ENCODE results near the gene C19orf25.

Gene C19orf25

DNA sequence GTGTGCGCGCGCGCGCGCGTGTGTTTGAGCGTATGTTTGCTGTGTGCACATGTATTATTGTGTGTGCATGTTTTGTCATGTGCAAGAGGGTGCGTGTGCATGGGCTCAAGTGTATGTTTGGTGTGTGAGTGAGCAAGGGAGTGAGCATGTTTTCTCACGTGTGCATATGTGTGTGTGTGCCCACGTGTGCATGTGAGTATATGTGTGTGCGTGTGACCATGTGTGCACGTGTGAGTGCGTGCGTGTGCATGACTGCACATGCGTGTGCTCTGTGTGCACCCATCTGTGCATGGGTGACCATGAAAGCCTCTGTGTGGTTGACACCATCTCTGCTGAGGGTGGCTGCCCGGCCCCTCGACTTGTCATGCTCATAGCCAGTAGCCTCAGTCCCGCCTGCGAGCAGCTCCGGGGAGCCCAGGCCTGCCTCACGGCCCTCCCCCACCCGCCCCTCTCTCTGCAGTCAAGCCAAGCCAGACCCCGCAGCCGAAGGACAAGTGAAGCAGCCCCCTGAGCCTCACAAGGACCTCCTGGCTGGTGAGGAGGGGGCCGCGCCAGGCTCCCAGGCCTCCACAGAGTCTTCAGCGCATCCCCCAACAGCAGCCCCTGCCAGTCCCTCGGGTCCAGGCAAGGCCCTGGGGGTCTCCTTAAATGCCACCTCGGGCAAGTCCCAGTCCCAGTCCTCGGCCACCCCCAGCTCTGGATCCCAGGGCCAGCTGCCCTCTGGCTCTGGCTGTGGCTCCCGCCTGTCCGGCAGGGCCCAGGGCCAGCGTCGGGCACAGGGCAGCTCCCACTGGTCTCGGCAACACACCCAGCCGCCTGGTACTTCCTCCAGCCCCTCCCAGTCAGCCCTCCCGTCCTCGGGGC is 17.9 kb upstream of the C19orf25 start:
- no peak for DNase-seq (ENCODE audit: low read depth in 2 of 3, low spot score in 1 of 3)

DNA sequence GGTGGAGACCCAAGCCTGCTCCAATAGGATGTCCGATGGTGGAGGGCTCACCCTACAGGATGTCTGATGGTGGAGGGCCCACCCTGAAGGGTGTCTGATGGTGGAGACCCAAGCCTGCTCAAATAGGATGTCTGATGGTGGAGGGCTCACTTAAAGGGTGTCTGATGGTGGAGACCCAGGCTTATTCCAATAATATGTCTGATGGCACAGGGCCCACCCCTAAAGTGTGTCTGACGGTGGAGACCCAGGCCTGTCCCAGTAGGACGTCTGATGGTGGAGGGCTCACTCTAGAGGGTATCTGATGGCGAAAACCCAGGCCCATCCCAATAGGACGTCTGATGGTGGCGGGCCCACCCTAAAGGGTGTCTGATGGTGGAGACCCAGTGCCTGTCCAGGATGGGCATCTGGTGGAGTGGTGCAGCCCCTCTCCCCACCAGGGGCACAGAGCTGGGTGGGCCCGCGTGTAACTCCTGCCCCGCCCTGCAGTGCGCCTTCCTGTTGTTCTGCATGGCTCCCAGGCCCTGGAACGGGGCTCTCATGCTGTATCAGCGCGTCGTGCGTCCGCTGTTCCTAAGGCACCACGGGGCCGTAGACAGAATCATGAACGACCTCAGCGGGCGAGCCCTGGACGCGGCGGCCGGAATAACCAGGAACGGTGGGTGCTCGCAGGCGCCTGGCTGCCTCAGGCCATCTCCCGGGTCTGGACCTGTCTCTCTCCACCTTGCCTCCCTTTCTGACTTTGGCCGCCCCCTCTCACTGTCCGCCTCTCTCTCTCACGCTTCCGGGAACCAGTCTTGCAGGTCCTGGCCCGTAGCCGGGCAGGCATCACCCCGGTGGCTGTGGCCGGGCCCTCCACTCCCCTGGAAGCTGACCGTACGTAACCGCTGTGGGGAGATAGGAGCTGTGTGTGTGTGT is 17.0 kb upstream of the C19orf25 start:
- no peak for DNase-seq (ENCODE audit: low read depth in 2 of 3, low spot score in 1 of 3)

DNA sequence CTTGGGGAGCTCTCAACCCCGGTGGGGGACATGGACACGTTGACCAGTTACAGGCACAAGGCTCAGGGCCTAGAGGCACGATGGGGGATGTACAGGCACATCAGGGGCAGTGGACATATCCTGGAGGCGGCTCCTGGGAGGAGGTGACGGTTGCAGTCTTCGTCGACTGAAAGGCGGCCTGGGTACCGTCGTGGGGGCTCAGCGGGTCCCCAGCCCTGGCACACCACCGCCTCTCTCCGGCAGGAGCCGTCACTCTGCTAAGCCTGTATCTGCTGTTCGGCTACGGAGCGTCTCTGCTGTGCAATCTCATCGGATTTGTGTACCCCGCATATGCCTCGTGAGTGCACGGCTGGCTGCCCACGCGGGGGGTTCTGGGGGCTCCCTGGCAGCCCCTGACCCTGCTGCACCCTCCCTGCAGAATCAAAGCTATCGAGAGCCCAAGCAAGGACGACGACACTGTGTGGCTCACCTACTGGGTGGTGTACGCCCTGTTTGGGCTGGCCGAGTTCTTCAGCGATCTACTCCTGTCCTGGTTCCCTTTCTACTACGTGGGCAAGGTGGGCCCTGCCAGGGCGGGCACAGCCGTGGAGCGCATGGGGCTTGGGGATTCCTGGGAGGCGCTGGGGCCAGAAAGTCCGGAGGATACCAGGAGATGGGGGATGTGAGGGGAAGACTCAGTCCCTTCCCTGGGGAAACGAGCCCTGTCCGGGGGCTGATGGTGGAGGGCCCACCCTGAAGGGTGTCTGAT is 16.2 kb upstream of the C19orf25 start:
- no peak for DNase-seq (ENCODE audit: low read depth in 2 of 3, low spot score in 1 of 3)

DNA sequence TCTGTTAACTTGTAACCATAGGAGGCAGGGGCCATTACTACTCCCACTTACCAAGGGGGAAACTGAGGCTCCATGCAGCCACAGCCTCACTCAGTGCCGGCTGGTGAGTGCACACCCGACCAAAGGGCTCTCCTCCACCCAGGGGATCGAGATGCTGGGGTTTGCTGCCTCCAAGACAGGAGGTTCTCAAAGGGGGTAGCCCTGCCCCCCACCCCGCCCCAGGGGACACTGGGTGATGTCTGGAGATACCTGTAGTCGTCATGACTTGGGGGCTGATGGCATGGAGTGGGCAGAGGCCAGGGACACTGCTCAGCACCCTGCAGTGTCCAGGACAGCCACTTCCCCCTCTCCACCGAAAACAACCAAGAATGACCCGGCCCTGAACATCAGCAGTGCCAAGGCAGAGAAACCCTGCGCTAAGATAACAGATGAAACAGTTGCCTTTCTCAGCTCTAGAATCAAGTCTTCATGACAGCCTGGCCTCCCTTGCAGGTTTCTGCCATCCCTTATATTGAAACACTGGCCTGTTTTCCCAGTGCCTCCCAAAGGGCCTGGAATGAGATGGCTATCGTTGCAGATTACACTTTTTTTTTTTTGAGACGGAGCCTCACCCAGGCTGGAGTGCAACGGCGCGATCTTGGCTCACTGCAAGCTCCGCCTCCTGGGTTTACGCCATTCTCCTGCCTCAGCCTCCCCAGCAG is 15.2 kb upstream of the C19orf25 start:
- DNase-seq (ENCODE audit: low read depth in 2 of 3, low spot score in 1 of 3), result no peak

DNA sequence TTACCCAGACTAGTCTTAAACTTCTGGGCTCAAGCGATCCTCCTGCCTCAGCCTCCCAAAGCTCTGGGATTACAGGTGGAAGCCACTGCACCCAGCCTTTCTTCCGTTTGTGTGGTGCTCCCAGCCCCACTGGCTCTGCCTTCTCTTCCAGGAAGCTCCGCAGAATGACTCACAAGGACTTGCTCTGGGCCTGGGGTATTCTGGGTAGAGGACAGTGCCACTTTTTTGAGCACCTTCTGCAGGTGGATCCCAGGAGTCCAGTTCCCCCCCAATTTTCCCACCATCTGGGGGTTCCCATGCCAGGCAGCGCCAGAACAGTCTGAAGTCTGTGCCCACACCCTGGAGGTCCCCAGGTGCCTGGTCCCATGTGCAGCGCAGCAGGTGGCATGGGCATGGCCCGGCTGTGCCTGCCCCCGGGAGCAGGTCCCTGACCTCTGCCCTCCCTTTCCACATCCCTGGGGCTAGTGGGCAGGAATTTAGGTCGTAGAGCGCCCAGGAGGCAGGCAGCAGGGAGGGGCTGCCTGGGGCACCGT is 13.5 kb upstream of the C19orf25 start:
- no peak for DNase-seq (ENCODE audit: low read depth in 2 of 3, low spot score in 1 of 3)

DNA sequence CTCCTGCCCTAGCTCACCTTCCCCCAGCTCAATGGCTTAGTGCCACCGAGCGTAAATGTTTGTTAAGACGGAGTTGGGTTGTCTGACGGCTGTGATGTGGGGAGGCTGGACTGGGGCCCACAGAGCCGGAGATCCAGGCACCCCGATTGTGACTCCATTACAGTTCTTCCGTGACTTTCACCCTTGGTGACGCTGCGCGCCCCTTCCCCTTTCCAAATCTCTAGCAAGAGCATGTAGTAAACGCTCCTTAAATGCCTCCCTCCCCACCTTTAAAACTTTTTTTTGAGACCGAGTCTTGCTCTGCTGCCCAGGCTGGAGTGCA is 12.8 kb upstream of the C19orf25 start:
- no peak for DNase-seq (ENCODE audit: low read depth in 2 of 3, low spot score in 1 of 3)

DNA sequence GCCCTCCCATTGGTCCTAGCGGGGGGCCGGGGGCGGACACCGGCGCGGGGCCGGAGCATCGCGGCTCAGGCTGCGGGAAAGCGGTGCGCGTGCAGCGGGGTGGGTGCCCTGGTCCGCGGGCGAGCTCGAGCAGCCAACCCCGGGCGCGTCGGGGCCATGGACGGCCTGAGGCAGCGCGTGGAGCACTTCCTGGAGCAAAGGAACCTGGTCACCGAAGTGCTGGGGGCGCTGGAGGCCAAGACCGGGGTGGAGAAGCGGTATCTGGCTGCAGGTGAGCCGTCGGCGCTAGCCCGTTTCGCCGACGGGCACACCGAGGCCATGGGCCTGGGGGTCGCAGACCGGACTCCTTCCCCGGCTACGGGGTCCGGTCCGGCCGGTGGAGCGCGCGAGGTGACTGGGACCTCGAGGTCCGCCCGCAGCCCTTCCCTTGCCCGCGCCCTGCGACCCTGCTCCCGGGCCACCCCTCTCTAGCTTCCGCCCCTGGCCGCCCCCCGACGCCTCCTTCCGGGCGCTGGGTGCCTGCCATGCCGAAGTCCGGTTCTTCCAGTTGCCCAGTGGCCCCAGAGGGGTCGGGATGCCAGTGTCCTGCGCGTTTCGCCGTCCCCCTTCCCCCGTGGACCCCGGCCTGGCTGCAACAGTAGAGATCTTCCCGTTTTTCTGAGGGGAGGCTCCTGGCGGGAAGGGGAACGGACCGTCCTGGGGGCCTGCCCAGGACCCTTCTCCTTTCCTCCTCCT is 12.3 kb upstream of the C19orf25 start, which contains the start of gene REEP6:
Gene REEP6 (plus strand): TSS at position 68 of the 735 bp plus-strand sequence. CDS start 89 bp downstream, at position 157.
- DNase-seq (ENCODE audit: low read depth in 2 of 3, low spot score in 1 of 3), result no peak

DNA sequence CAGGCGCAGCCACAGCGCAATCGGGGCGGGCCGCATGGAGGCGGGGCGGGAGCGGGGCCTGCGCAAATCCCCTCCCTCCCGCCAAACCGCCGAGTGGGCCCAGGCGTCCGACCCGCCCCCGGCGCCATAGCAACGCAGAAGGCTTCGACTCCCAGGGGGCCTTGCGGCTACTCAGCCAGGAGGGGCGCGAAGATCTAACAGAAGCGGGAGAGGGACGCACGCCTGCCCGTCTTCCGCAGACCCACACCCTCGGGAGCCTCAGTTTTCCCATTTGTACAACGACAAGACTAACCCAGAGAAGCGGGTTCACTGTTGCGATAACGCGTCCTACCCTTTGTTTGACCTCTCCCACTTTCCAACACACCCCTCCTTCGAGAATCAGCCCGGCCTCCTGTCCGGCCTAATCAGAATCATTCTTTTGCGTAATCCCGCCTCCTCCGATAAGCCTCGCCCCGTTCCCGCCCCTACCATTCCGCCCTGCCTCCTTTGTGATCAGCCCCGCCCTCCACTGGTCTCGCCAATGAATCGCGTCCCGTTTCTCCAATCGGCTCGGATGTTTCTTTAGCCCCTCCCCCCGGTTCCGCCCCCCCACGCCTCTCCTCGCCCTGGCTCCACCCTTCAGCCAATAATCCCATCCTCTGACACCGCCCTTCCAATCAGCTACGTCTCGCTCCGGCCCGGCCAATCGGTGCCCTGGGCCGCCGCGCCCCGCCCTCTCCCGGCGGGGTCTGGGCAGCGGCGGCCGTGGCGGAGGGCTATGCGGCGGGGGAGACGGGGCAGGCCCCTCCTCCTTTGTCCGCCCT is 11.5 kb upstream of the C19orf25 start, which contains the start of gene PCSK4:
Gene PCSK4 (minus strand): TSS at position 40 of the 803 bp plus-strand sequence. CDS start 4 bp downstream, at position 36.
- DNase-seq (ENCODE audit: low read depth in 2 of 3, low spot score in 1 of 3), result peak; percentile 96 to 99 (median 99)

DNA sequence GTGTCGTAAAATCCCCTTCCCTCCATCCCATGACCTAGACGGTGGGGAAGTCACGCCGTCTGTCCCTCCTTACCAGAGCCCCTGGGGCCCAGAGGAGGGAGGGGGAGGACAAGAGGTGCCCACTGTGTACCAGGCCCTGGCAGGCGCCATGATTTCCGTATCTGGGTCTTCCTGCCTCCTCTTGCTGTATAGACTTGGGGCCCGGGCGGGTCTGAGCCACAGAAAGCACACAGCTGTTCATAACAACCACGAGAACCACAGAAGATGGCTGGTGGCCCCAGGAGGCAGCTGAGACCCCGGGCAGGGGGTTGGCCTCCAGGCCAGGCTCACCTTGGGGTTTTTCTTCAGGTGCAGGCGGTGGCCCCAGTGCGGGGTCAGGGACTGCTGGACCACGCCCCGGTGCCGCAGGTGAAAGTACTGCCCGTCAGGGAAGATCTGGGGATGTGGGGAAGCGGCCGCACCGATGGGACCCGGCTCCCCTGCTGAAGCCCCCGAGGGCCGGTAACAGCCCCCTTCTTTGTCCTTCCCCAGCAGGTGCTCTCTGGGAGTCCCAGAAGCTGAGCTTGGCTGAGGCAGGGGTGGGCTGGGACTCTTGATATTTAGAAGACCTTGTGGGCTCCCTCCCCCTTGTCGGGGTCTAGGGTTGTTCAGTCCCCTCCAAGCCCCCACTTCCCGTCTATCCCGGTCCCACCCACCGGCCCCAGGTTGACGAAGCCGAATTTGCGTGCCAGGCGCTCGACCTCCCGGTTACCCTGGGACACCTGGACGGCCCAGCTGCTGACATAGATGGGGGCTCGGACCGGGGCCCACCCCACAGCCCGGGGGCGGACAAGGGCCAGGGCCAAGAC is 10.7 kb upstream of the C19orf25 start:
- no peak for DNase-seq (ENCODE audit: low read depth in 2 of 3, low spot score in 1 of 3)

DNA sequence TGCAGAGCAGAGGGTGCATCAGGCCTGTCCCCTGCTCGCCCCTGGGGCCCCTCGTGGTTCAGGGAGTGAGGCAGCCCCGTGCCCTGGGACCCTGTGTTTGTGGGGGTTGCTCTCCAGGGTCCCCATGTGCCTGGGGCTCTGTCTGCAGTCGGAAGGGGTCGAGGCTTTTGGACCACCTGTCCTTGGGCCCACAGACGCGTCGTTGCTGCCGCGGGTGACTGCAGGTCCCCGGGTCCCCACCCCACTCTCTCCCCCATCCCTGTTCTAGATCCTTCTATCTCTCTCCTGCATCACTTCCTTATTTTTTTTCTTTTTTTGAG is 9.2 kb upstream of the C19orf25 start:
- DNase-seq (ENCODE audit: low read depth in 2 of 3, low spot score in 1 of 3), result no peak

DNA sequence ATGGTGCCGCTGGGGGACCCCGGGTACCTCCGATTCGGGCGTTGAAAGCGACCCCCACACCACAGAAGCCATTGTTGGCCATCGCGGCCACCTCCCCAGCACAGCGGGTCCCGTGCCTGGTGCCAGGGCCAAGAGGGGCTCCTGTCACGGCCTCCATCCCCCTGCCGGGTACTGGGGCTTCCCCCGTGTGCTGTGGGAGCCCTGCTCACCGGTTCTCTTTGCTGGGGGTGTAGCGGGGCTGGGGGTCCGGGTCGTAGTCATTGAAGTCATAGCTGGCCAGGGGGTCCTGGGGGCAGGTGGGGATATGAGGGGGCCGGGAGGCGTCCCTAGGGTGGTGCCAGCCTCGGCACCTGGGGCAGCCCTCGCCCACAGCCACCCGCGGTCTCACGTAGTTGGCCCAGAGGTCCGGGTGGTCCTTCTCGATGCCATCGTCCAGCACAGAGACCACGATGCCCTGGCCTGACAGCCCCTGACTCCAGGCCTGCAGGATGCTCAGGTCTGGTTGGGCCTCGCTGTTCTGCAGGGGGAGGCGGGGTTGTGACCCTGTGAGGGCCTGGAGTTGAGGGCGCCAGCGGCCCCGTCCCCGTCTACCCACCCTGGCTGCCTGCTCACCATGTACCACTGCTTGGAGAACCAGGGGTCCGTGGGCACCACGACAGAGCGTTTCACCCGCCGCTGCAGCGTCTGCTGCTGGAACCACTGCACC is 8.7 kb upstream of the C19orf25 start:
- no peak for DNase-seq (ENCODE audit: low read depth in 2 of 3, low spot score in 1 of 3)

DNA sequence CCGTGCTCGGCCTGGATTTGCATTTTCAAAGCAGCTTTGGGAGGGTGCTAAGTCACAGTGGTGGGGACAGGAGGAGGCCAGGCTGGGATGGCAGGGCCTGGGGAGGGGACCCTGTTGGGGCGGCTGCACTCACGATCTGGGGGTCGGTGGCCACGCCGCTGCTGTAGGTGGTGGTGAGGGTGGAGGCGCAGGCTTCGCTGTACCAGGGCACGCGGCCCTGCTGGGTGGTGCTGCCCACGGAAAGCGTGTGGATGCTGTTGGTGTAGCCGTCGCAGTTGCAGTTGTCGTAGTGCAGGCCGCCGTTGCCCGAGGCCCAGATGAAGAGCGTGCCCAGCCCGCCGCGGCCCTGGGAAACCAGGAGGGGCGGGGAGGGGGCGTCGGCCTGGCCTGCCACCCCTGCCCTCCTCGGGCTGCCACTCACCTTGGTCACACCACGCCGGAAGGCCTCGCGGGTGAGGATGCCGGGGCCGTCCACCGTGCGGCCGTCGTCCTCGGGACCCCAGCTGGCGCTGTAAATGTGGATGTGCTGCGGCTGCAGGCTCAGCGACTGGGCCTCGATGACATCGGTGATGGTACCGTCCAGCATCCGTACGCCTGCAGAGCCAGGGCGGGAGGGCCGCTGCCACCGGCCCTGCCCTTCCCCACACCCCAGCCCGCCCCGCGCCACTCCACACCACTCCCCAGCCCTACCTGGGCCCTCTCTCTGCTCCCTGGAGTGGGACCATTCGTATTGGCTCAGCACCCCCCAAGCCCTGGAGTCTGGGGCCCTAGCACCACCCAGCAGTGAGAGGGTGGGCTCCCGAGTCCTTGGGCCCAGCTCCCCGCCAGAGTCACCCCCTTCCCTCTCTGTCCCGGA is 7.9 kb upstream of the C19orf25 start:
- no peak for DNase-seq (ENCODE audit: low read depth in 2 of 3, low spot score in 1 of 3)

DNA sequence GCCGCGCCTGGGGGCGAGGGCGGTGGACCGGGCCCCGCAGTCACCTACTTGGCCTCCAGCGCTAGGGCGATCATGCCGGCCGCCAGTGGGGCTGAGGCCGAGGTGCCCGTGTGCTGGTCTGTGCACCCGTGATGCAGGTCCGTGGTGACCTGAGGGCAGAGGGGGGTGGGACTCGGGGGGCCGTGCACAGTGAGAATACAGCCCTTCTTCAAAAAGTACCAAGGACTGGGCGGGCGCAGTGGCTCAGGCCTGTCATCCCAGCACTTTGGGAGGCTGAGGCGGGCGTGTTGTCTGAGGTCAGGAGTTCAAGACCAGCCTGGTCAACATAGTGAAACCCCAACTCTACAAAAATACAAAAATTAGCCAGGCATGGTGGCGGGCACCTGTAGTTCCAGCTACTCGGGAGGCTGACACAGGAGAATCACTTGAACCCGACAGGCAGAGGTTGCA is 5.0 kb upstream of the C19orf25 start:
- no peak for DNase-seq (ENCODE audit: low read depth in 2 of 3, low spot score in 1 of 3)

DNA sequence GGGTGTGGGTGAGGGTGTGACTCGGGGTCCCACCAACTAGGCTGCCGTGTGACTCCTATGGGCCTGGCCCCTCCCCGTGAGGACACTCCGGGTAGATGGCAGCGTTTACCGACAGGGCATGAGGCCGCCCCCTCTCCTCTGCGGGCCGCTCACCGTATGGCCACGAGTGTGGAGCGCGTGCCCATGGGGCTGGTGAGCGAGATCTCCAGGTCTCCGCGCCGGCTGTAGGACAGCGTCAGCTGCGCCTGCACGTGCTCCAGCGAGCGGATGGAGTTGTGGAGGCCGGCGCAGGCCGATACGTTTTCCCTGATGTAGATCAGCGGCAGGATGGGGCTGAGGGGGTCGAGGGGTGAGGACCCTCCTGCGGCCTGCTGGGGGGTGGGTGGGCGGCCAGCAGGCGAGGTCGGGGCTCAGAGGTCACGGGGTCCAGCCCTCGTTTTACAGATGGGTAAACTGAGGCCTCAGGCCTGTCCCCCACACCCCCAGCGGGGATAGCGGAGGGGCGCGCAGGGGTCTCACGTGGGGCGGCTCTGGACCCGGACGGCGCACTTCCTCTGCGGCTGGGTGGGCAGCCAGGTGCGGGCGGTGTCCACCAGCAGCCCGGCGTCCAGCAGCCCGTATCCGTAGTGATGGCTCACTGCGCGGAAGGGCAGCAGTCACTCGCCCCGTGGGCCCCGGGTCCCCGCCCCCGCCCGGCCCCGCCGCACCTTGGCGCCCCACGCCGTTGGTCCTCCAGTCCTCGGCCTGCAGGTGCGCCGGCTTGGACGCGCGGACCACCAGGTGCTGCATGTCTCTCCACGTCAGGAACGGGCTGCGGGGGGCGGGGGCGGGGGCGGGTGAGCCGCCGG is 4.3 kb upstream of the C19orf25 start:
- DNase-seq (ENCODE audit: low read depth in 2 of 3, low spot score in 1 of 3), result no peak

DNA sequence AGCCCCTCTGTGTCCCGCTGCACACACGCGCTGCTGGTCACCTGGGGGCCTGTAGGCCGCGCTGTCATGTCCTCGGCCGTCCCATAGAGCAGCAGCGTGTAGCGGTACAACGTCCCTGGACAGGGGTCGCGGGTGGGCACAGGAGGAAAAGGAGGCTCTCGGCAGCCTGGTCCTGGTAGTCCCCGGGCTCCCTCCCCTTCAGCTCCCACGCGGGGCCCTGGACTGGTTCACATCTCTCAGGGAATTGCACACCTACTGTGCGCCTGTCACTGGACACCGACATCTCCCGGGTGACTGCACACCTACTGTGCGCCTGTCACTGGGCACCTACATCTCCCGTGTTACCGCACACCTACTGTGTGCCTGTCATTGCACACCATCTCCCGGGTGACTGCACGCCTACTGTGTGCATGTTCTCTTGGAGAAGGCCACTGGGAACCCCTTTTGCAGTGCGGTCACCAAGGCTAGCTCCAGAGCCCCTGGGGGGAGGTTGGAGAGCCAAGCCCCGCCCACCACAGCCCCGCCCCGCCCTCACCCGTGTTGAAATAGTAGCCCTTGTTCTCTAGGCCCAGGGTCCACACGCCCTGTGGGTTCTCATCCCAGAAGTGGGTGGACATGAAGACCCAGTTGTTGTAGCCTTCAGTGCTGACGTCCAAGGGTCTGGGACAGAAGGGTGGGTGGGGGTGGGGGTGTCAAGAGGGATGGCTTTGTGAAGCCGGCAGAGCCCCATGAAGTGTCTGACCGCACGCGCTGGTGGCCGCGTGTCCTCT is 3.5 kb upstream of the C19orf25 start:
- DNase-seq (ENCODE audit: low read depth in 2 of 3, low spot score in 1 of 3), result no peak
